Measurements from ENCODE around the gene DIAPH1. TPM values are rescaled to one million over a fixed set of nuclear protein-coding genes. Genes with fewer than 3 reads are reported as not detected.

The DIAPH1 gene
- total RNA-seq, 1 donor from 2014 or later = 99.1 TPM

GRCh38 chr5:141496038-141496437 is 122.8 kb downstream of the DIAPH1 start:
- Mint-ChIP-seq H3K9me3 (no peaks in the 10 kb centered on the region), H3K4me1 (peaks cover 47% of the 10 kb centered on the region), H3K27ac (ENCODE audit: unreplicated experiment) (peak overlapping the region; percentile 93), H3K4me3 (peak overlapping the region; percentile 71), H3K27me3 (ENCODE audit: low read depth) (no peaks in the 10 kb centered on the region), H3K36me3 (ENCODE audit: low read depth) (peaks cover 24% of the 10 kb centered on the region)
- TF ChIP-seq CTCF (conservative IDR thresholded peaks at IDR 0.05) = no peak
- no peak for DNase-seq (ENCODE audit: low read depth, low spot score)

GRCh38 chr5:141495453-141495811 is 123.4 kb downstream of the DIAPH1 start:
- Mint-ChIP-seq H3K4me1 (peaks cover 47% of the 10 kb centered on the region), H3K9me3 (peaks cover 2% of the 10 kb centered on the region), H3K27ac (ENCODE audit: unreplicated experiment) (peak overlapping the region; percentile 93), H3K27me3 (ENCODE audit: low read depth) (no peaks in the 10 kb centered on the region), H3K36me3 (ENCODE audit: low read depth) (peaks cover 30% of the 10 kb centered on the region), H3K4me3 (peak overlapping the region; percentile 71)
- no peak for TF ChIP-seq CTCF (conservative IDR thresholded peaks at IDR 0.05)
- DNase-seq (ENCODE audit: low read depth, low spot score) = no peak

- TF ChIP-seq CTCF (conservative IDR thresholded peaks at IDR 0.05) = no peak
- H3K27ac Mint-ChIP-seq (ENCODE audit: unreplicated experiment) = peak overlapping the region; percentile 96
- DNase-seq (ENCODE audit: low read depth, low spot score) = peak; percentile 43
- H3K4me1 Mint-ChIP-seq = peaks cover 47% of the 10 kb centered on the region
- H3K27me3 Mint-ChIP-seq (ENCODE audit: low read depth) = no peaks in the 10 kb centered on the region
- H3K4me3 Mint-ChIP-seq = peak overlapping the region; percentile 71
- H3K36me3 Mint-ChIP-seq (ENCODE audit: low read depth) = peaks cover 29% of the 10 kb centered on the region
- H3K9me3 Mint-ChIP-seq = peaks cover 2% of the 10 kb centered on the region
Observed at GRCh38 chr5:141494761-141495452, 123.9 kb downstream of the DIAPH1 start.

- no peaks in the 10 kb centered on the region for H3K27me3 Mint-ChIP-seq (ENCODE audit: low read depth)
- H3K9me3 Mint-ChIP-seq = peaks cover 2% of the 10 kb centered on the region
- DNase-seq (ENCODE audit: low read depth, low spot score) = no peak
- H3K36me3 Mint-ChIP-seq (ENCODE audit: low read depth) = peaks cover 29% of the 10 kb centered on the region
- H3K4me1 Mint-ChIP-seq = peaks cover 47% of the 10 kb centered on the region
- no peak for TF ChIP-seq CTCF (conservative IDR thresholded peaks at IDR 0.05)
- peak overlapping the region; percentile 71 for H3K4me3 Mint-ChIP-seq
- H3K27ac Mint-ChIP-seq (ENCODE audit: unreplicated experiment) = peak overlapping the region; percentile 96
Observed at GRCh38 chr5:141493500-141494422, 125.0 kb downstream of the DIAPH1 start.

- DNase-seq (ENCODE audit: low read depth, low spot score) = no peak
- no peak for TF ChIP-seq CTCF (conservative IDR thresholded peaks at IDR 0.05)
- Mint-ChIP-seq H3K27ac (ENCODE audit: unreplicated experiment) (no peak overlapping the region), H3K36me3 (ENCODE audit: low read depth) (peaks cover 33% of the 10 kb centered on the region), H3K9me3 (peaks cover 2% of the 10 kb centered on the region), H3K4me3 (peak overlapping the region; percentile 27), H3K27me3 (ENCODE audit: low read depth) (no peaks in the 10 kb centered on the region), H3K4me1 (peaks cover 55% of the 10 kb centered on the region)
Observed at GRCh38 chr5:141492168-141492885, 126.5 kb downstream of the DIAPH1 start.

All from neural crest cell (in vitro differentiated cells).